Measurements from ENCODE around the gene TRIO. TPM values are rescaled to one million over a fixed set of nuclear protein-coding genes. Genes with fewer than 3 reads are reported as not detected.

The TRIO gene
- total RNA-seq, 1 experiment from 2014 or later = 88.8 TPM

DNA sequence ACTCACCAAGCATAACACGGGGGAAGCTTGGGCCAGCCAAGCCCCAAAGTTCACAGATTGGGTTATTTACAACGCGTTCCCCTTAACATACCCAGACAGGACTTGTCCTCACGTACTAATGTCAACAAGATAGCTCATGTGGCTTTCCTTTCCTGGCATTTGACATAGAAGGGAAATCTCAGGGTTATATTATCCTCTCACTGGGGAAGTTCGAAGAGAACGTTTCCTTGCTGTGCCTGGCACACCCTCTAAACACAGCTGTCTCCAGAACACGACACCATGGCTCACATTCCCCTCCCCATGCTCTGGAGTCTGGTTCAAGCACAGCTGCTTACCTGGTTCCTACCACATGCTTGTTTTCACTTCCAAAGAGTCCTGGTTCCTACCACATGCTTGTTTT lies 391.6 kb downstream of the TRIO start:
- ATAC-seq = peak; percentile 84
- POLR2A ChIA-PET = interaction anchor here (0.6 to 0.8 kb wide), 2 partner anchors 35 to 726 kb away, joined by 3 to 4 read pairs; no protein-coding TSS in a partner anchor
- no peak overlapping the region for H3K4me3 Mint-ChIP-seq

DNA sequence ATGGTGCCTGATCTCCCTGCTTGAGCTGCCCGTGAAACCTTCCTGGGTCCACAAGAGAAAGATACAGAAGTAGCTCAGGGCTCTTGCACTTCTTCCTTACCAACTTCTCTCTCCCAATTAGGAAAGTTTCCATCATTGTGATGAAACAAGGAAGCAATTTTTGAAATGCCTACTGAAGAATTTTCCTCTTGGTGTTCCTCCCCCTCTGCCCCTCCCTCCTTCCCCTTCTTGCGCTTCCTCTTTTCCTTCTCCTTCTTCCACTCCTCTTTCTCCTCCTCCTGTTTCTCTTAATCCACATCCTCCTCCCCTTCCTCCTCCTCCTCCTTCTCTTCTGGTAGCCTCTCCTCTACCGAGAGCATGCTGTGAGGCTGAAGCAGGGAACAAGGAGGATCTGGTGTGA lies 402.2 kb downstream of the TRIO start:
- Mint-ChIP-seq H3K27me3 (ENCODE audit: low read depth) (no peaks in the 10 kb centered on the region), H3K4me1 (no peaks in the 10 kb centered on the region), H3K9me3 (peaks cover 21% of the 10 kb centered on the region), H3K27ac (no peak overlapping the region), H3K36me3 (no peaks in the 10 kb centered on the region), H3K4me3 (no peak overlapping the region)
- ChIA-PET CTCF (interaction anchor here (1.3 kb wide), 1 partner anchor 40 kb away, joined by 3 read pairs; no protein-coding TSS in a partner anchor), POLR2A (no interaction called here)
- ATAC-seq (no peak), DNase-seq (ENCODE audit: low spot score) (no peak)
- TF ChIP-seq, protein P1, sequence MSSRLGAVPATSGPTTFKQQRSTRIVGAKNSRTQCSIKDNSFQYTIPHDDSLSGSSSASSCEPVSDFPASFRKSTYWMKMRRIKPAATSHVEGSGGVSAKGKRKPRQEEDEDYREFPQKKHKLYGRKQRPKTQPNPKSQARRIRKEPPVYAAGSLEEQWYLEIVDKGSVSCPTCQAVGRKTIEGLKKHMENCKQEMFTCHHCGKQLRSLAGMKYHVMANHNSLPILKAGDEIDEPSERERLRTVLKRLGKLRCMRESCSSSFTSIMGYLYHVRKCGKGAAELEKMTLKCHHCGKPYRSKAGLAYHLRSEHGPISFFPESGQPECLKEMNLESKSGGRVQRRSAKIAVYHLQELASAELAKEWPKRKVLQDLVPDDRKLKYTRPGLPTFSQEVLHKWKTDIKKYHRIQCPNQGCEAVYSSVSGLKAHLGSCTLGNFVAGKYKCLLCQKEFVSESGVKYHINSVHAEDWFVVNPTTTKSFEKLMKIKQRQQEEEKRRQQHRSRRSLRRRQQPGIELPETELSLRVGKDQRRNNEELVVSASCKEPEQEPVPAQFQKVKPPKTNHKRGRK (CRISPR knock-in tag; IDR thresholded peaks at IDR 0.05; ENCODE audit: borderline replicate concordance) = no peak
- TF ChIP-seq, protein P2, sequence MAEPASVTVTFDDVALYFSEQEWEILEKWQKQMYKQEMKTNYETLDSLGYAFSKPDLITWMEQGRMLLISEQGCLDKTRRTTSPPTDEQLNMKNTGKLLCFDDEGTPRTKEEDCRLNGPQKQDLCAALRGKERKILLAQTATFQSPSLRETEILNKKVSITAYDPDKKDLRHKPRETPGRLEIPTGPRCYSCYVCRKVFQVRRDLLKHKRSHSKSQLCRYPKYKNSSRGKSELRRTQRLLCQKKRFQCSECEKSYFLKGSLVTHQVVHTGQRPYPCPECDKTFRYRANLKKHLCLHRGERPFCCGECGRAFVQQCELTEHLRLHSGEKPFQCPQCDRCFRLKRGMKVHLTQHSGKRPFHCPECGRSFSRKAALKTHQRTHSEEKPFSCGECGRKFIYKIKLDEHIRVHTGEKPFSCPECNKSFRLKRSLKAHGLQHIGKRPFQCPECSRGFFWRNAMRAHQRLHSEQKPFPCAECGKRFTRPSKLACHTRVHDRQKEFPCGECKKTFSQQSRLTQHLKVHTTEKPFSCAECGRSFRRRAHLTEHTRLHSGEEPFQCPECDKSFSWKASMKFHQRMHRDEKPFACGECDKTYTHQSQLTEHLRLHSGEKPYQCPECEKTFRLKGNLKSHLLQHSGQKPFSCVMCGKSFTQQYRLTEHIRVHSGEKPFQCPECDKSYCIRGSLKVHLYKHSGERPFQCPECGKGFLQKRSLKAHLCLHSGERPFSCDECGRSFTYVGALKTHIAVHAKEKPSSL (CRISPR knock-in tag; conservative IDR thresholded peaks at IDR 0.05) = no peak
- TF ChIP-seq, protein P3, sequence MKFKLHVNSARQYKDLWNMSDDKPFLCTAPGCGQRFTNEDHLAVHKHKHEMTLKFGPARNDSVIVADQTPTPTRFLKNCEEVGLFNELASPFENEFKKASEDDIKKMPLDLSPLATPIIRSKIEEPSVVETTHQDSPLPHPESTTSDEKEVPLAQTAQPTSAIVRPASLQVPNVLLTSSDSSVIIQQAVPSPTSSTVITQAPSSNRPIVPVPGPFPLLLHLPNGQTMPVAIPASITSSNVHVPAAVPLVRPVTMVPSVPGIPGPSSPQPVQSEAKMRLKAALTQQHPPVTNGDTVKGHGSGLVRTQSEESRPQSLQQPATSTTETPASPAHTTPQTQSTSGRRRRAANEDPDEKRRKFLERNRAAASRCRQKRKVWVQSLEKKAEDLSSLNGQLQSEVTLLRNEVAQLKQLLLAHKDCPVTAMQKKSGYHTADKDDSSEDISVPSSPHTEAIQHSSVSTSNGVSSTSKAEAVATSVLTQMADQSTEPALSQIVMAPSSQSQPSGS (CRISPR knock-in tag; IDR thresholded peaks at IDR 0.05; ENCODE audit: borderline replicate concordance, low read depth) = no peak
- TF ChIP-seq, protein P4, sequence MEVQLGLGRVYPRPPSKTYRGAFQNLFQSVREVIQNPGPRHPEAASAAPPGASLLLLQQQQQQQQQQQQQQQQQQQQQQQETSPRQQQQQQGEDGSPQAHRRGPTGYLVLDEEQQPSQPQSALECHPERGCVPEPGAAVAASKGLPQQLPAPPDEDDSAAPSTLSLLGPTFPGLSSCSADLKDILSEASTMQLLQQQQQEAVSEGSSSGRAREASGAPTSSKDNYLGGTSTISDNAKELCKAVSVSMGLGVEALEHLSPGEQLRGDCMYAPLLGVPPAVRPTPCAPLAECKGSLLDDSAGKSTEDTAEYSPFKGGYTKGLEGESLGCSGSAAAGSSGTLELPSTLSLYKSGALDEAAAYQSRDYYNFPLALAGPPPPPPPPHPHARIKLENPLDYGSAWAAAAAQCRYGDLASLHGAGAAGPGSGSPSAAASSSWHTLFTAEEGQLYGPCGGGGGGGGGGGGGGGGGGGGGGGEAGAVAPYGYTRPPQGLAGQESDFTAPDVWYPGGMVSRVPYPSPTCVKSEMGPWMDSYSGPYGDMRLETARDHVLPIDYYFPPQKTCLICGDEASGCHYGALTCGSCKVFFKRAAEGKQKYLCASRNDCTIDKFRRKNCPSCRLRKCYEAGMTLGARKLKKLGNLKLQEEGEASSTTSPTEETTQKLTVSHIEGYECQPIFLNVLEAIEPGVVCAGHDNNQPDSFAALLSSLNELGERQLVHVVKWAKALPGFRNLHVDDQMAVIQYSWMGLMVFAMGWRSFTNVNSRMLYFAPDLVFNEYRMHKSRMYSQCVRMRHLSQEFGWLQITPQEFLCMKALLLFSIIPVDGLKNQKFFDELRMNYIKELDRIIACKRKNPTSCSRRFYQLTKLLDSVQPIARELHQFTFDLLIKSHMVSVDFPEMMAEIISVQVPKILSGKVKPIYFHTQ (CRISPR knock-in tag; IDR thresholded peaks at IDR 0.05) = no peak

More for the DNA sequence above, 391.6 kb downstream of the TRIO start:
- CTCF ChIA-PET = interaction anchor here (1.1 to 1.3 kb wide), 3 partner anchors 29 to 114 kb away, joined by 5 to 12 read pairs (median 7); no protein-coding TSS in a partner anchor
- no peaks in the 10 kb centered on the region; the same call in 1 of the 2 replicates for H3K27me3 Mint-ChIP-seq (ENCODE audit: low read depth)
- TF ChIP-seq GRHL2 (CRISPR knock-in tag; IDR thresholded peaks at IDR 0.05; ENCODE audit: insufficient replicate concordance, severe bottlenecking) (no peak), SOX15 (CRISPR knock-in tag; IDR thresholded peaks at IDR 0.05) (no peak), ZNF138 (CRISPR knock-in tag; conservative IDR thresholded peaks at IDR 0.05) (no peak), NFATC4 (CRISPR knock-in tag; IDR thresholded peaks at IDR 0.05) (no peak), CBFB (CRISPR knock-in tag; IDR thresholded peaks at IDR 0.05; ENCODE audit: low read depth) (no peak), ELF4 (CRISPR knock-in tag; IDR thresholded peaks at IDR 0.05; ENCODE audit: low read depth) (no peak)
- H3K36me3 Mint-ChIP-seq = no peaks in the 10 kb centered on the region
- H3K9me3 Mint-ChIP-seq = peaks cover 10% of the 10 kb centered on the region
- H3K4me1 Mint-ChIP-seq = peaks cover 9% of the 10 kb centered on the region
- DNase-seq (ENCODE audit: low spot score) = no peak
- H3K27ac Mint-ChIP-seq = peak overlapping the region; percentile 64

DNA sequence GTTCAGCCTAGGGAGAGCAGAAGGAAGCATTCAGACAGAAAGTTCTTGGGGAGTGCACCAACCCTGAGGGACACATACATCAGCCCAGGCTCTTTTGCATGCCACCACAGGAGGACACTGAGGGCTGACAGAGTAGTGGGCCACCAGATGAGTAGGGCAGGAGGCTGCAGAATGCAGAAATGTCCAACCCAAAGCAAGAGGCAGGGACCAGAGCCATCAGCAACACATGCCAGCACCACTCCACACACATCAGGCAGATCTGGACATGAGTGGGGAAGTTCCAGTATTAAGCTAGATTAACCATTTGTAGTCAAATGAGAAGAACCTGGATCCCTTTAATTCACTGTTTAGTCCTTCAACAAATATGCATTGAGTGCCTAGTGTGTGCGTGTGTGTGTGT lies 402.7 kb downstream of the TRIO start:
- H3K4me1 Mint-ChIP-seq = no peaks in the 10 kb centered on the region
- no peak for TF ChIP-seq ATF1 (CRISPR knock-in tag; IDR thresholded peaks at IDR 0.05)
- TF ChIP-seq SOX15 (CRISPR knock-in tag; IDR thresholded peaks at IDR 0.05) = no peak
- TF ChIP-seq, protein P5, sequence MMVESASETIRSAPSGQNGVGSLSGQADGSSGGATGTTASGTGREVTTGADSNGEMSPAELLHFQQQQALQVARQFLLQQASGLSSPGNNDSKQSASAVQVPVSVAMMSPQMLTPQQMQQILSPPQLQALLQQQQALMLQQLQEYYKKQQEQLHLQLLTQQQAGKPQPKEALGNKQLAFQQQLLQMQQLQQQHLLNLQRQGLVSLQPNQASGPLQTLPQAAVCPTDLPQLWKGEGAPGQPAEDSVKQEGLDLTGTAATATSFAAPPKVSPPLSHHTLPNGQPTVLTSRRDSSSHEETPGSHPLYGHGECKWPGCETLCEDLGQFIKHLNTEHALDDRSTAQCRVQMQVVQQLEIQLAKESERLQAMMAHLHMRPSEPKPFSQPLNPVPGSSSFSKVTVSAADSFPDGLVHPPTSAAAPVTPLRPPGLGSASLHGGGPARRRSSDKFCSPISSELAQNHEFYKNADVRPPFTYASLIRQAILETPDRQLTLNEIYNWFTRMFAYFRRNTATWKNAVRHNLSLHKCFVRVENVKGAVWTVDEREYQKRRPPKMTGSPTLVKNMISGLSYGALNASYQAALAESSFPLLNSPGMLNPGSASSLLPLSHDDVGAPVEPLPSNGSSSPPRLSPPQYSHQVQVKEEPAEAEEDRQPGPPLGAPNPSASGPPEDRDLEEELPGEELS (CRISPR knock-in tag; IDR thresholded peaks at IDR 0.05) = no peak
- TF ChIP-seq TEAD1 (CRISPR knock-in tag; IDR thresholded peaks at IDR 0.05) = no peak
- no peak for TF ChIP-seq NFATC4 (CRISPR knock-in tag; IDR thresholded peaks at IDR 0.05)
- H3K27ac Mint-ChIP-seq = no peak overlapping the region
- H3K9me3 Mint-ChIP-seq = peaks cover 18% of the 10 kb centered on the region
- POLR2A ChIA-PET = no interaction called here
- no peaks in the 10 kb centered on the region for H3K27me3 Mint-ChIP-seq (ENCODE audit: low read depth)
- H3K4me3 Mint-ChIP-seq = no peak overlapping the region
- CTCF ChIA-PET = no interaction called here
- H3K36me3 Mint-ChIP-seq = no peaks in the 10 kb centered on the region
- ATAC-seq (no peak), DNase-seq (ENCODE audit: low spot score) (no peak)
